Esophagus muscularis mucosa (tissue), 4 donors: ENCODE measurements around the gene TRMU. TPM values are rescaled to one million over a fixed set of nuclear protein-coding genes. Genes with fewer than 3 reads are reported as not detected.

ENCODE experiments used
- DNase-seq: peaks from one replicate; pipeline ENCODE4 v3.0.0-alpha.2; 2017; ENCODE audit errors: extremely low spot score
- H3K27ac ChIP-seq, 4 donors: fragments of 200-600 bp; sonication (generic); replicated peaks in 1 of 4; 1 replicate in 3 of 4; 2 replicates in 1 of 4; pipeline ENCODE4 v1.5.1; 2016 to 2019; ENCODE audit warnings: mild to moderate bottlenecking in 1 of 4
- H3K27me3 ChIP-seq, 4 donors: fragments of 200-600 bp; sonication (generic); one replicate each; pipeline versions ENCODE4 v1.5.1 to v1.6.0; 2016 to 2019
- H3K36me3 ChIP-seq, 4 donors: fragments of 200-600 bp; sonication (generic); one replicate each; pipeline ENCODE4 v1.5.1; 2016 to 2019
- H3K4me1 ChIP-seq, 4 donors: fragments of 200-600 bp; sonication (generic); one replicate each; pipeline ENCODE4 v1.5.1; 2016 to 2019
- H3K4me3 ChIP-seq, 4 donors: fragments of 200-600 bp; sonication (generic); 1 replicate in 2 of 4; 2 replicates in 2 of 4; pipeline ENCODE4 v1.5.1; 2016 to 2019; ENCODE audit warnings: mild to moderate bottlenecking in 4 of 4, moderate library complexity in 1 of 4
- H3K9me3 ChIP-seq, 4 donors: fragments of 200-600 bp; sonication (generic); 1 replicate in 3 of 4; 2 replicates in 1 of 4; pipeline ENCODE4 v1.5.1; 2016 to 2019
- EP300 ChIP-seq: sonication (generic); formaldehyde crosslinking; IDR thresholded peaks from one replicate; pipeline ENCODE4 v1.6.1; 2017; ENCODE audit warnings: antibody characterized with exemption
- POLR2A ChIP-seq: fragments of 450-650 bp; IDR thresholded peaks from one replicate; pipeline ENCODE4 v1.6.1; 2017; ENCODE audit warnings: antibody characterized with exemption, moderate library complexity, mild to moderate bottlenecking, low read depth
- POLR2AphosphoS5 ChIP-seq, 2 donors: sonication (generic); formaldehyde crosslinking; IDR thresholded peaks; one replicate each; pipeline ENCODE4 v1.6.1; 2017; ENCODE audit warnings: antibody characterized with exemption in 2 of 2
- WGBS: methylation state at CpG from one replicate; pipeline ENCODE4 v1.1.5; 2018; 5-methylcytosine and 5-hydroxymethylcytosine counted together
- intact Hi-C: fragments of 100-400 bp; cut with DNase I; formaldehyde crosslinking; loops from one replicate; pipeline ENCODE4 v1.15.1; 2023
- total RNA-seq, 4 donors: library from RNA; depleted of rRNA; stranded (reverse); fragments of >200 nt; gene quantifications; one replicate each; pipeline versions ENCODE4 v1.1.0 to v1.2.1, GENCODE V29; 2016
- TF ChIP-seq, protein P1 (sequence below), 3 experiments: fragments of 200-600 bp in 2 of 3; fragments of 450-650 bp in 1 of 3; sonication (generic) in 2 of 3; IDR thresholded peaks; one replicate each; pipeline ENCODE4 v1.5.1; 2017 to 2019; ENCODE audit warnings: antibody characterized with exemption in 3 of 3, mild to moderate bottlenecking in 2 of 3, moderate library complexity in 1 of 3

TRMU gene
- total RNA-seq, 4 donors from 2014 or later, result 18.1 to 23.6 (median 20.6) TPM

DNA sequence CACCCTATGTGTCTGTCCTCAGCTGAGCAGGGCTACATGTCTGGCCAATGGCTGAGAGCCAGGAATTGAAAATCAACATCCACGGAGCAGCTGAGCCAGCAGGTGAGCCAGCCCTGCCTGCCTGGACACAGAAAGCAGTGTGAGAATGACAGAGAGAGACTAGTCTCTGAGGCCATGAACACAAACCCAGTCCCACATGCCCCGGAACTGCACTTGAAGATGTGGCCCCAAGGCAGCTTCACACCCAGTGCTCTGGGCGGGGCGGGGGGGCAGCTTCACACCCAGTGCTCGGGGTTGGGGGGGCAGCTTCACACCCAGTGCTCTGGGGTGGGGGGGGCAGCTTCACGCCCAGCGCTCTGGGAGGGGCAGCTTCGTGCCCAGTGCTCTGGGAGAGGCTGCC lies 37.6 kb downstream of the TRMU start:
- Histone ChIP-seq H3K27ac (no peak overlapping the region), H3K9me3 (peaks cover 0 to 12% (median 10%) of the 10 kb centered on the region in 4 donors), H3K36me3 (peaks cover 0 to 4% (median 0%) of the 10 kb centered on the region in 4 donors), H3K27me3 (peaks cover 0 to 5% (median 0%) of the 10 kb centered on the region in 4 donors), H3K4me3 (no peak overlapping the region), H3K4me1 (peaks cover 0 to 6% (median 0%) of the 10 kb centered on the region in 4 donors)
- intact Hi-C loops, result no loop called here
- TF ChIP-seq POLR2A, result no peak
- no peak for TF ChIP-seq POLR2AphosphoS5 (IDR thresholded peaks at IDR 0.05)
- TF ChIP-seq, protein P1, sequence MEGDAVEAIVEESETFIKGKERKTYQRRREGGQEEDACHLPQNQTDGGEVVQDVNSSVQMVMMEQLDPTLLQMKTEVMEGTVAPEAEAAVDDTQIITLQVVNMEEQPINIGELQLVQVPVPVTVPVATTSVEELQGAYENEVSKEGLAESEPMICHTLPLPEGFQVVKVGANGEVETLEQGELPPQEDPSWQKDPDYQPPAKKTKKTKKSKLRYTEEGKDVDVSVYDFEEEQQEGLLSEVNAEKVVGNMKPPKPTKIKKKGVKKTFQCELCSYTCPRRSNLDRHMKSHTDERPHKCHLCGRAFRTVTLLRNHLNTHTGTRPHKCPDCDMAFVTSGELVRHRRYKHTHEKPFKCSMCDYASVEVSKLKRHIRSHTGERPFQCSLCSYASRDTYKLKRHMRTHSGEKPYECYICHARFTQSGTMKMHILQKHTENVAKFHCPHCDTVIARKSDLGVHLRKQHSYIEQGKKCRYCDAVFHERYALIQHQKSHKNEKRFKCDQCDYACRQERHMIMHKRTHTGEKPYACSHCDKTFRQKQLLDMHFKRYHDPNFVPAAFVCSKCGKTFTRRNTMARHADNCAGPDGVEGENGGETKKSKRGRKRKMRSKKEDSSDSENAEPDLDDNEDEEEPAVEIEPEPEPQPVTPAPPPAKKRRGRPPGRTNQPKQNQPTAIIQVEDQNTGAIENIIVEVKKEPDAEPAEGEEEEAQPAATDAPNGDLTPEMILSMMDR (IDR thresholded peaks at IDR 0.05), result no peak
- TF ChIP-seq EP300, result no peak
- no peak for DNase-seq
- WGBS, result 61% methylated on average over 6 of the region's 8 CpGs

DNA sequence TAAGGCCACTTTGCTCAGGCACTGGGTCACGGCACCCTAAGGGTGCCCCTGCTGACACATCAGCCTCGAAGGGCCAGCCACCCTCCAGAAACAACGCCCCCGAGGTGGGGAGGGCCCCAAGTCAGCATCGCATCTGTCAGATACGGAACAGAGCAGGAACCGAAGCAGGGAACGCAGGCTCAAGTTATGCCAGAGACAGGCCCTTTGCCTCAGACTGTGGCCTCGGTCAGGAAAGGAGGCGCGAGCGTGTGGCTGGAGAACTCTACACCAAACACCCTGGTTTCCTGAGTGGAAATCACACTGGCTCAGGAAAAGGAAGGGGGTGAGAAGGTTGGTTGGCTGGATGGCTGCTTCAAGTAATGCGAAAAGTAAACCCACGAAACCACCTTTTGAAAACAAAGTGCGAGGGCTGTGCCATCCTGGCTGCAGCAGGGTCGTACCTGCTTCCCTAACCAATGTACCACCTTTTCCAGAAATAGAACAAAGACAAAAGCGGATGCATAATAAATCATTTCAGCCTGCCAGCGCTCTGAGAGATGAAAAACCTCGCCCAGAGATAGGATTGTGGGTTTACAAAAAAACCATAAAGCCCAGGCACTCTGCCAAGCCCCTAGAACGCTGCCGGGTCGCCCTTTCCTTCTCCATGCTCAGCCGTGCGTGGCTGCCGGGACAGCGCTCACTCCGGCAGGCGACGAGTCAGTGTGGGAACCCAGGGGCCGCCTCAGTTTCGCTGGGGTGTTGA lies 38.6 kb downstream of the TRMU start:
- DNase-seq, result no peak
- peaks cover 0 to 4% (median 0%) of the 10 kb centered on the region in 4 donors for H3K36me3 ChIP-seq
- H3K9me3 ChIP-seq, result peaks cover 0 to 12% (median 10%) of the 10 kb centered on the region in 4 donors
- H3K27me3 ChIP-seq, result peaks cover 0 to 5% (median 0%) of the 10 kb centered on the region in 4 donors
- no peak for TF ChIP-seq POLR2AphosphoS5 (IDR thresholded peaks at IDR 0.05)
- no peak for TF ChIP-seq EP300
- TF ChIP-seq, protein P1 (IDR thresholded peaks at IDR 0.05), result no peak
- TF ChIP-seq POLR2A, result no peak
- H3K27ac ChIP-seq, result no peak overlapping the region
- H3K4me3 ChIP-seq, result no peak overlapping the region
- intact Hi-C loops, result no loop called here
- WGBS, result 65% methylated on average over 19 of the region's 31 CpGs
- peaks cover 0 to 6% (median 0%) of the 10 kb centered on the region in 4 donors for H3K4me1 ChIP-seq

DNA sequence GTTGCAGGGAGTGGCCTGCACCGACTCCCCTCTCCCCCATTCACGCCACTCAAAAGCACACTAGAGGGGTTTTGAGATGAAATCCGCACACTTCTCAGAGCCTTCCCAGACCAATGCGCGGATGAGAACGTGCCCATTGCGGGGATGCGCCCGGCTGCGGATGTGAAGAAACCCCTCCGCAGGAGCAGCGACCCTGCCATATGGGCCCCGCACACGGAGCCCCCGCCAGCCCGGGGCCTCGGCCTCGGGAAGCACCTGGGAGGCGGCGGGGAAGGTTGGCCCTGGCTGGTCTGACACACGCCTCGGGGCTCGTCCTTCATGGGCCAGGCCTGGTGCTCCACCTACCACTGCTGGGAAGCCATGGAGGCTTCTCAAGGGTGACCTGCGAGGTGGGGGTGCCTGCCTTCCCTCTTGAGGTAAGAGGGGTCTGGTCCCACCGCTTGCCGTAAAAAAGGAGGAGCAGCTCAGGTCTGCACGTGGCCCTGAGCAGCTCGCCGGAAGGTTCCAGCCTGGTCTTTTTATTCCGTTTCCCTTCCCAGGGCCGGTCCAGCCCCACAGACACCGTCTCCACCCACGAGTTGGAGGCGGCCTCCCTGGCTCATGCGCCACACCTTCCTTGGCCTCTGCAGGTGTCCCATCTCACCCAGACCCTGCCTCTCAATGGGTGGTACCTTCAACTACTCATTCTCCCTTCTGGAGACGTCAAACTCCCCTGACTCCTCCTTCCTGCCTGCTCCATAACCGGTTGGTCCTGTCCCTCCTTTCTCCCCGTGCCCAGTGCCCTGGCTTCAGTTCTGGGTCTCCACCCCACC lies 39.4 kb downstream of the TRMU start:
- no peak for DNase-seq
- Histone ChIP-seq H3K4me3 (no peak overlapping the region), H3K4me1 (peaks cover 0 to 6% (median 0%) of the 10 kb centered on the region in 4 donors), H3K27me3 (peaks cover 0 to 5% (median 0%) of the 10 kb centered on the region in 4 donors), H3K9me3 (peaks cover 0 to 12% (median 10%) of the 10 kb centered on the region in 4 donors), H3K36me3 (peaks cover 0 to 4% (median 0%) of the 10 kb centered on the region in 4 donors), H3K27ac (no peak overlapping the region)
- WGBS, result 91% methylated on average over 28 of the region's 38 CpGs
- TF ChIP-seq EP300 (no peak), POLR2A (no peak), POLR2AphosphoS5 (IDR thresholded peaks at IDR 0.05) (no peak)
- TF ChIP-seq, protein P1 (IDR thresholded peaks at IDR 0.05), result no peak
- intact Hi-C loops, result no loop called here

DNA sequence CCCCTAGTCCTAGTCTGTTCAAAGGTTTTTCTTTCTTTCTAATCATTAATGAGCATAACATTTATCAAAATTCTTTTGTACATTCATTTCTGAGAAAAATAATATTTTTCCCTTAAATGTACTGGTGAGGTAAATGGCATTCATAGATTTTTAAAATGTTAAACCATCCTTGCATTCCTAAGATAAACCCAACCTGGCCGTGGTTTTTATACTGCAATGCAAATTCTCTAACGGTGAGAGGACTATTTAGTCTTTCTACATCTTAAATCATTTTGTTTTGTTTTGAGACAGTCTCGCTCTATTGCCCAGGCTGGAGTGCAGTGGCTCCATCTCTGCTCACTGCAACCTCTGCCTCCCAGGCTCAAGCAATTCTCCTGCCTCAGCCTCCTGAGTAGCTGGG lies 40.6 kb downstream of the TRMU start:
- Histone ChIP-seq H3K27me3 (peaks cover 0 to 5% (median 0%) of the 10 kb centered on the region in 4 donors), H3K4me1 (peaks cover 0 to 6% (median 0%) of the 10 kb centered on the region in 4 donors), H3K9me3 (peaks cover 0 to 12% (median 10%) of the 10 kb centered on the region in 4 donors), H3K27ac (no peak overlapping the region), H3K36me3 (peaks cover 0 to 4% (median 0%) of the 10 kb centered on the region in 4 donors), H3K4me3 (no peak overlapping the region)
- DNase-seq, result no peak
- WGBS, result 90% methylated on average over 3 of the region's 3 CpGs
- TF ChIP-seq POLR2A (no peak), POLR2AphosphoS5 (IDR thresholded peaks at IDR 0.05) (no peak), EP300 (no peak)
- TF ChIP-seq, protein P1 (IDR thresholded peaks at IDR 0.05), result no peak
- intact Hi-C loops, result no loop called here
